GM21526 (cell line): Measurements from ENCODE around the gene BPIFB6.

Source experiments
- ATAC-seq: cut with Tn5 transposase; IDR thresholded peaks from one replicate; pipeline ENCODE4 v1.9.1; 2021; ENCODE audit warnings: moderate library complexity; ENCODE audit not compliant: unreplicated experiment, low FRiP score

BPIFB6 gene

GRCh38 chr20:33031531-33031930 is at the start of gene BPIFB6:
Gene BPIFB6, plus strand, starts transcription at chr20:33031648. Its CDS starts 0 bp downstream, at chr20:33031648.
- ATAC-seq = no peak

GRCh38 chr20:32982617-32983458 is 48.6 kb upstream of the BPIFB6 start:
- no peak for ATAC-seq

- ATAC-seq = no peak
These were observed 47.9 kb upstream of the BPIFB6 start for GRCh38 chr20:32983459-32984112.

GRCh38 chr20:32984196-32984595 is 47.3 kb upstream of the BPIFB6 start:
- ATAC-seq = no peak

GRCh38 chr20:32984631-32985354 is 46.7 kb upstream of the BPIFB6 start:
- ATAC-seq = no peak

GRCh38 chr20:32985596-32985995 is 45.9 kb upstream of the BPIFB6 start:
- ATAC-seq = no peak

GRCh38 chr20:32986331-32986966 is 45.0 kb upstream of the BPIFB6 start:
- no peak for ATAC-seq

GRCh38 chr20:32987044-32987825 is 44.2 kb upstream of the BPIFB6 start:
- ATAC-seq = no peak

GRCh38 chr20:32988008-32988407 is 43.4 kb upstream of the BPIFB6 start:
- no peak for ATAC-seq

- no peak for ATAC-seq
These were observed 41.8 kb upstream of the BPIFB6 start for GRCh38 chr20:32989507-32990283.

GRCh38 chr20:32990426-32990825 is 41.0 kb upstream of the BPIFB6 start:
- no peak for ATAC-seq

GRCh38 chr20:32991383-32991782 is 40.1 kb upstream of the BPIFB6 start:
- ATAC-seq = no peak

- ATAC-seq = no peak
These were observed 39.4 kb upstream of the BPIFB6 start for GRCh38 chr20:32991792-32992641.

GRCh38 chr20:32993496-32994050 is 37.9 kb upstream of the BPIFB6 start:
- ATAC-seq = no peak

GRCh38 chr20:32995802-32996201 is 35.6 kb upstream of the BPIFB6 start:
- no peak for ATAC-seq

GRCh38 chr20:32997431-32997830 is 34.0 kb upstream of the BPIFB6 start:
- ATAC-seq = no peak

GRCh38 chr20:32999603-33000250 is 31.7 kb upstream of the BPIFB6 start:
- no peak for ATAC-seq
